Natural killer cell (primary cell): ENCODE measurements around the gene MED12L. TPM values are rescaled to one million over a fixed set of nuclear protein-coding genes. Genes with fewer than 3 reads are reported as not detected.

Experiments used
- ATAC-seq, 3 donors: fragments of 150-1000 bp in 2 of 3; fragments of 200-7000 bp in 1 of 3; cut with Tn5 transposase; 1 replicate in 1 of 3; 2 replicates in 2 of 3; pipeline ENCODE4 v1.10.0; 2021; ENCODE audit warnings: mild to moderate bottlenecking in 2 of 3, moderate library complexity in 2 of 3
- DNase-seq, 2 donors: peaks; one replicate each; pipeline versions ENCODE4 v3.0.0 to v3.0.0-alpha.2; 2013 to 2021; ENCODE audit warnings: mixed read lengths in 1 of 2
- H3K27ac ChIP-seq: one replicate; pipeline ENCODE4 v1.5.1; 2013; ENCODE audit warnings: mild to moderate bottlenecking, low read length
- H3K27me3 ChIP-seq: one replicate; pipeline ENCODE4 v1.6.1; 2013; ENCODE audit warnings: low read length; ENCODE audit not compliant: control insufficient read depth, insufficient read depth
- H3K36me3 ChIP-seq: one replicate; pipeline ENCODE4 v1.6.1; 2013; ENCODE audit warnings: low read length; ENCODE audit not compliant: control insufficient read depth, insufficient read depth
- H3K4me1 ChIP-seq: one replicate; pipeline ENCODE4 v1.6.1; 2013; ENCODE audit warnings: low read length; ENCODE audit not compliant: control insufficient read depth, insufficient read depth
- H3K4me3 ChIP-seq: one replicate; pipeline ENCODE4 v1.5.1; 2013; ENCODE audit warnings: low read length
- H3K9me3 ChIP-seq: one replicate; pipeline ENCODE4 v1.6.1; 2013; ENCODE audit warnings: low read length; ENCODE audit not compliant: control insufficient read depth, insufficient read depth
- H3K27ac Mint-ChIP-seq, 2 donors: one replicate each; pipeline ENCODE4 v1.8.0; 2022; ENCODE audit warnings: mild to moderate bottlenecking in 2 of 2, mixed read lengths in 2 of 2, moderate library complexity in 1 of 2
- H3K27me3 Mint-ChIP-seq, 2 donors: one replicate each; pipeline ENCODE4 v1.8.0; 2022; ENCODE audit warnings: low read depth in 2 of 2, mixed read lengths in 2 of 2
- H3K36me3 Mint-ChIP-seq: one replicate; pipeline ENCODE4 v1.8.0; 2022; ENCODE audit warnings: mixed read lengths
- H3K4me1 Mint-ChIP-seq, 2 donors: one replicate each; pipeline ENCODE4 v1.8.0; 2022; ENCODE audit warnings: mixed read lengths in 2 of 2
- H3K4me3 Mint-ChIP-seq: one replicate; pipeline ENCODE4 v1.8.0; 2022; ENCODE audit warnings: mild to moderate bottlenecking, moderate library complexity, mixed read lengths
- H3K9me3 Mint-ChIP-seq, 2 donors: one replicate each; pipeline ENCODE4 v1.8.0; 2022; ENCODE audit warnings: mixed read lengths in 2 of 2
- WGBS: methylation state at CpG from one replicate; pipeline ENCODE4 v1.1.7; 2013; ENCODE audit warnings: missing lambda C conversion rate; ENCODE audit not compliant: insufficient coverage; 5-methylcytosine and 5-hydroxymethylcytosine counted together
- intact Hi-C: fragments of 100-400 bp; cut with micrococcal nuclease; formaldehyde crosslinking; loops from one replicate; pipeline ENCODE4 v1.14.2; 2022
- total RNA-seq, 4 donors: library from RNA; stranded (reverse); fragments of 120-200 nt in 1 of 4; gene quantifications; one replicate each; pipeline versions ENCODE4 v1.2.3 to v1.2.4, GENCODE V29; 2013 to 2022
- TF ChIP-seq, protein P1 (sequence below): fragments of 200-600 bp; IDR thresholded peaks from one replicate; pipeline ENCODE4 v1.8.0; 2022; ENCODE audit warnings: antibody characterized with exemption

The MED12L gene
- total RNA-seq, 3 donors from 2014 or later (not counting 1 experiment from before 2014, with no cell fraction given), result 3.0 to 6.5 (median 3.0) TPM

DNA sequence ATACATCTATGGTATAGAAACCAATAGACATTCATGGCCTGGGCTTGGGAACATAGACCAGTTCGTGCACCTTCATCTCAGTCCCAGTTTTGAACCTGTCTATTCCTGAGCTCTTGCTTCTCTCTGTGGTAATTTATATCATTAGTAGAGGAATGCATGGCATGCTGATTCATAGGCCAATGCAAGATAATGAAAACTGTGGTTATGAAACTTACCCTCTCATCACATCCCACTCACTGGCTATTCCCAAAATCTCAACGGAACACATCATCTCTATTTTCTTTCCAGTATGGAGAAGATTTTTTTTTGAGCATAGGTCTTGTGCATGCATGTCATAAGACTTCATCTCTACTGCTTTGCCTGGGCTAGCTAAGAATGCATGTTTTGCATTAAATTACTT lies 317.8 kb downstream of the MED12L start:
- no peaks in the 10 kb centered on the region for H3K36me3 Mint-ChIP-seq
- TF ChIP-seq, protein P1, sequence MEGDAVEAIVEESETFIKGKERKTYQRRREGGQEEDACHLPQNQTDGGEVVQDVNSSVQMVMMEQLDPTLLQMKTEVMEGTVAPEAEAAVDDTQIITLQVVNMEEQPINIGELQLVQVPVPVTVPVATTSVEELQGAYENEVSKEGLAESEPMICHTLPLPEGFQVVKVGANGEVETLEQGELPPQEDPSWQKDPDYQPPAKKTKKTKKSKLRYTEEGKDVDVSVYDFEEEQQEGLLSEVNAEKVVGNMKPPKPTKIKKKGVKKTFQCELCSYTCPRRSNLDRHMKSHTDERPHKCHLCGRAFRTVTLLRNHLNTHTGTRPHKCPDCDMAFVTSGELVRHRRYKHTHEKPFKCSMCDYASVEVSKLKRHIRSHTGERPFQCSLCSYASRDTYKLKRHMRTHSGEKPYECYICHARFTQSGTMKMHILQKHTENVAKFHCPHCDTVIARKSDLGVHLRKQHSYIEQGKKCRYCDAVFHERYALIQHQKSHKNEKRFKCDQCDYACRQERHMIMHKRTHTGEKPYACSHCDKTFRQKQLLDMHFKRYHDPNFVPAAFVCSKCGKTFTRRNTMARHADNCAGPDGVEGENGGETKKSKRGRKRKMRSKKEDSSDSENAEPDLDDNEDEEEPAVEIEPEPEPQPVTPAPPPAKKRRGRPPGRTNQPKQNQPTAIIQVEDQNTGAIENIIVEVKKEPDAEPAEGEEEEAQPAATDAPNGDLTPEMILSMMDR, result no peak
- Histone ChIP-seq H3K27ac (no peak overlapping the region), H3K4me3 (no peak overlapping the region), H3K27me3 (no peaks in the 10 kb centered on the region), H3K36me3 (no peaks in the 10 kb centered on the region), H3K9me3 (no peaks in the 10 kb centered on the region), H3K4me1 (no peaks in the 10 kb centered on the region)
- 78% methylated on average over 1 of the region's 2 CpGs for WGBS
- no peak for ATAC-seq
- no peak overlapping the region for H3K27ac Mint-ChIP-seq
- no peaks in the 10 kb centered on the region for H3K4me1 Mint-ChIP-seq
- no peak for DNase-seq
- no peak overlapping the region for H3K4me3 Mint-ChIP-seq
- H3K9me3 Mint-ChIP-seq, result no peaks in the 10 kb centered on the region
- intact Hi-C loops, result no loop called here
- no peaks in the 10 kb centered on the region for H3K27me3 Mint-ChIP-seq

DNA sequence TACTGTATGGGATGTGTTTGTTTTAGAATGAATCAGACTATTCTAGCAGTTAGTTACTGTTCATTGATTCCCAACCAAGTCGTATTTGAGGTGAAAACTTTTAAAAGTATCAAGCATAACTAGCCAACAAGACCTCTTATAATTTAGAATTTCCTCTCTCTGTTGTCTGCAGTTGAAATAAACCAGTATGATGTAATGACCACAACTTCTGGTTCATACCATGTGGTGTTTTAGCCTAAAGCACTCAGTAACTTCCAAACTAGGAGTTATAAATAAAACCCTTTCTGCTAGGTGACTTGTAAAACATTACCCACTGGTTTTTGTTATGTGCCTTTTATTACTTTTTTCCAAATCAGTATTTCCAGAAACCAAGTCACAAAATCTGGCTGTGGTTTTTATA lies 318.9 kb downstream of the MED12L start:
- no peak for DNase-seq
- Mint-ChIP-seq H3K4me1 (no peaks in the 10 kb centered on the region), H3K4me3 (no peak overlapping the region), H3K27me3 (no peaks in the 10 kb centered on the region), H3K36me3 (no peaks in the 10 kb centered on the region), H3K9me3 (no peaks in the 10 kb centered on the region), H3K27ac (no peak overlapping the region)
- no peaks in the 10 kb centered on the region for H3K4me1 ChIP-seq
- no peak overlapping the region for H3K27ac ChIP-seq
- intact Hi-C loops, result no loop called here
- no peaks in the 10 kb centered on the region for H3K9me3 ChIP-seq
- H3K36me3 ChIP-seq, result no peaks in the 10 kb centered on the region
- no CpG with 5 or more reads among the region's 1 CpG for WGBS
- no peaks in the 10 kb centered on the region for H3K27me3 ChIP-seq
- ATAC-seq, result no peak
- no peak overlapping the region for H3K4me3 ChIP-seq
- TF ChIP-seq, protein P1, result no peak

DNA sequence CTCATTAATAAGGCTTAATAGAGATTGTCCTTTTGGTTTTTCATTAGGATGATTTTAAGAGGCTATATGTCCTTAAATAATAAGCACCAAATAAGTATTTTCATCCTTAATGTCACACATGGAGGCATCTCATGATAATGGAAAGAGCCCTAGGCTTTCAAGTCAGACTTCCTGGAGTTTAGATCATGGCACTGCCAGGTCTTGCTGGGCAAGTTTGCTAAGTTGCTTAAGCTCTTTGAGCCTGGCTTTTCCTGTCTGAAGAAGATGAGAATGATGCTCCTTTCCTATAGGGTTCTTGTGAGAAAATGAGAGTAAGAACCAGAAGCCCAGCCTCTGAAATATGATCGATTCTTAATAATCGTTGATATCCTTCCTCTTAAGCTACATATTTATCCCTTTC lies 322.5 kb downstream of the MED12L start:
- DNase-seq, result no peak
- no CpG with 5 or more reads among the region's 2 CpGs for WGBS

More for the DNA sequence above, 322.5 kb downstream of the MED12L start:
- H3K27me3 ChIP-seq, result no peaks in the 10 kb centered on the region
- H3K27ac Mint-ChIP-seq, result no peak overlapping the region
- H3K36me3 Mint-ChIP-seq, result no peaks in the 10 kb centered on the region
- intact Hi-C loops, result no loop called here
- no peak overlapping the region for H3K4me3 Mint-ChIP-seq
- no peak for ATAC-seq
- H3K9me3 Mint-ChIP-seq, result no peaks in the 10 kb centered on the region
- H3K9me3 ChIP-seq, result no peaks in the 10 kb centered on the region
- H3K4me1 ChIP-seq, result no peaks in the 10 kb centered on the region
- no peaks in the 10 kb centered on the region for H3K36me3 ChIP-seq
- no peak overlapping the region for H3K4me3 ChIP-seq
- H3K27ac ChIP-seq, result no peak overlapping the region
- H3K4me1 Mint-ChIP-seq, result no peaks in the 10 kb centered on the region
- TF ChIP-seq, protein P1, result no peak
- H3K27me3 Mint-ChIP-seq, result no peaks in the 10 kb centered on the region
